DND-41 (cell line): ENCODE data around the gene NKTR.

ENCODE experiments used
- ATAC-seq: fragments of 200-7000 bp; cut with Tn5 transposase; 3 replicates; pipeline ENCODE4 v1.9.1; 2021; ENCODE audit warnings: low read depth; ENCODE audit not compliant: insufficient read depth
- DNase-seq: peaks from one replicate; pipeline ENCODE4 v3.0.0-alpha.2; 2020
- H2AFZ ChIP-seq: 2 replicates; pipeline ENCODE4 v1.6.0; 2012; ENCODE audit warnings: low read depth, low read length
- H3K27ac ChIP-seq: 2 replicates; pipeline ENCODE4 v1.5.1; 2012; ENCODE audit warnings: low read length, inconsistent platforms
- H3K27me3 ChIP-seq: fragments of 200-600 bp; sonication (generic); 2 replicates; pipeline ENCODE4 v1.6.0; 2012; ENCODE audit warnings: low read length, mild to moderate bottlenecking, inconsistent platforms; ENCODE audit not compliant: insufficient read depth, poor library complexity
- H3K36me3 ChIP-seq: 2 replicates; pipeline ENCODE4 v1.5.1; 2012; ENCODE audit warnings: low read length, inconsistent platforms; ENCODE audit not compliant: insufficient read depth
- H3K4me1 ChIP-seq: 2 replicates; pipeline ENCODE4 v1.5.1; 2012; ENCODE audit warnings: mild to moderate bottlenecking, low read length; ENCODE audit not compliant: insufficient read depth
- H3K4me2 ChIP-seq: 2 replicates; pipeline ENCODE4 v1.6.0; 2012; ENCODE audit warnings: mild to moderate bottlenecking, moderate library complexity, low read length, inconsistent platforms; ENCODE audit not compliant: insufficient read depth
- H3K4me3 ChIP-seq, 2 experiments: fragments of 200-600 bp in 1 of 2; shearing (Covaris generic) in 1 of 2; 2 replicates each; pipeline ENCODE4 v1.5.1; 2012 to 2016; ENCODE audit warnings: inconsistent platforms in 2 of 2, low read length in 2 of 2, mild to moderate bottlenecking in 2 of 2, low read depth in 1 of 2, moderate library complexity in 1 of 2
- H3K79me2 ChIP-seq: 2 replicates; pipeline ENCODE4 v1.6.0; 2012; ENCODE audit warnings: low read length, inconsistent platforms; ENCODE audit not compliant: insufficient read depth
- H3K9ac ChIP-seq: 2 replicates; pipeline ENCODE4 v1.6.0; 2012; ENCODE audit warnings: low read depth, mild to moderate bottlenecking, inconsistent platforms, low read length, moderate library complexity
- H3K9me3 ChIP-seq: 2 replicates; pipeline ENCODE4 v1.5.1; 2012; ENCODE audit warnings: low read length, moderate library complexity, mild to moderate bottlenecking, inconsistent platforms; ENCODE audit not compliant: insufficient read depth, severe bottlenecking
- H4K20me1 ChIP-seq: 2 replicates; pipeline ENCODE4 v1.6.0; 2012; ENCODE audit warnings: low read length; ENCODE audit not compliant: insufficient read depth
- CTCF ChIP-seq: IDR thresholded peaks from 2 replicates; pipeline ENCODE4 v1.5.1; 2012; ENCODE audit warnings: borderline replicate concordance, low read length, moderate library complexity, mild to moderate bottlenecking; ENCODE audit not compliant: poor library complexity, severe bottlenecking; ENCODE audit errors: extremely low read depth
- EZH2 ChIP-seq: IDR thresholded peaks from 3 replicates; pipeline ENCODE4 v1.6.1; 2012; ENCODE audit warnings: borderline replicate concordance, low read depth, mild to moderate bottlenecking, moderate library complexity, low read length, inconsistent platforms; ENCODE audit not compliant: severe bottlenecking

NKTR gene

GRCh38 chr3:42658771-42659390 is 58.4 kb downstream of the NKTR start:
- no peak overlapping the region for H3K4me2 ChIP-seq
- no peaks in the 10 kb centered on the region for H3K4me1 ChIP-seq
- DNase-seq (no peak), ATAC-seq (no peak)
- no peaks in the 10 kb centered on the region for H3K36me3 ChIP-seq
- no peak overlapping the region for H2AFZ ChIP-seq
- no peak overlapping the region for H3K4me3 ChIP-seq
- H3K9ac ChIP-seq: no peak overlapping the region
- TF ChIP-seq CTCF (no peak), EZH2 (no peak)
- H3K27me3 ChIP-seq: no peaks in the 10 kb centered on the region
- H3K9me3 ChIP-seq: no peaks in the 10 kb centered on the region
- no peaks in the 10 kb centered on the region for H4K20me1 ChIP-seq
- H3K79me2 ChIP-seq: no peaks in the 10 kb centered on the region
- no peak overlapping the region for H3K27ac ChIP-seq

GRCh38 chr3:42659451-42660130 is 59.1 kb downstream of the NKTR start:
- no peak for TF ChIP-seq EZH2
- TF ChIP-seq CTCF: no peak
- no peaks in the 10 kb centered on the region for H3K27me3 ChIP-seq
- no peak overlapping the region for H3K4me2 ChIP-seq
- ATAC-seq (no peak), DNase-seq (no peak)
- no peaks in the 10 kb centered on the region for H3K4me1 ChIP-seq
- H3K79me2 ChIP-seq: no peaks in the 10 kb centered on the region
- no peak overlapping the region for H3K4me3 ChIP-seq
- H4K20me1 ChIP-seq: no peaks in the 10 kb centered on the region
- H3K27ac ChIP-seq: no peak overlapping the region
- H3K9ac ChIP-seq: no peak overlapping the region
- no peaks in the 10 kb centered on the region for H3K9me3 ChIP-seq
- H2AFZ ChIP-seq: no peak overlapping the region
- H3K36me3 ChIP-seq: no peaks in the 10 kb centered on the region

- ATAC-seq (no peak), DNase-seq (no peak)
- no peak overlapping the region for H3K4me3 ChIP-seq
- no peaks in the 10 kb centered on the region for H3K4me1 ChIP-seq
- no peak overlapping the region for H3K27ac ChIP-seq
- no peaks in the 10 kb centered on the region for H3K9me3 ChIP-seq
- no peaks in the 10 kb centered on the region for H3K79me2 ChIP-seq
- no peak overlapping the region for H2AFZ ChIP-seq
- H4K20me1 ChIP-seq: no peaks in the 10 kb centered on the region
- H3K9ac ChIP-seq: no peak overlapping the region
- no peaks in the 10 kb centered on the region for H3K27me3 ChIP-seq
- no peaks in the 10 kb centered on the region for H3K36me3 ChIP-seq
- H3K4me2 ChIP-seq: no peak overlapping the region
- no peak for TF ChIP-seq CTCF
- TF ChIP-seq EZH2: no peak
Measured at GRCh38 chr3:42660131-42660715, 59.7 kb downstream of the NKTR start.
